ENCODE data around the gene HIPK2. TPM values are rescaled to one million over a fixed set of nuclear protein-coding genes. Genes with fewer than 3 reads are reported as not detected.

Gene HIPK2
- total RNA-seq, 2 experiments from 2014 or later: 17.3 to 17.6 TPM

GRCh38 chr7:139634087-139634486 is 143.7 kb downstream of the HIPK2 start:
- ChIA-PET POLR2A (interaction anchor here (0.6 kb wide), 1 partner anchor 83 kb away, joined by 4 read pairs; no protein-coding TSS in a partner anchor), CTCF (interaction anchor here (0.8 to 4.6 kb wide), 3 partner anchors 12 to 14 kb away, joined by 3 to 36 read pairs (median 4); no protein-coding TSS in a partner anchor)
- no peak for TF ChIP-seq CTCF (IDR thresholded peaks at IDR 0.05)
- Mint-ChIP-seq H3K4me1 (ENCODE audit: low read depth) (peaks cover 55% of the 10 kb centered on the region), H3K4me3 (no peak overlapping the region), H3K27me3 (no peaks in the 10 kb centered on the region), H3K27ac (no peak overlapping the region), H3K9me3 (peaks cover 6% of the 10 kb centered on the region), H3K36me3 (ENCODE audit: low read depth) (peaks cover 23% of the 10 kb centered on the region)
- intact Hi-C loops (cut with micrococcal nuclease): no loop called here
- DNase-seq: peak; percentile 10
- ATAC-seq: no peak

GRCh38 chr7:139631520-139632031 is 146.2 kb downstream of the HIPK2 start:
- intact Hi-C loops (cut with micrococcal nuclease): no loop called here
- ATAC-seq (no peak), DNase-seq (no peak)
- H3K27ac Mint-ChIP-seq: no peak overlapping the region
- H3K4me1 Mint-ChIP-seq (ENCODE audit: low read depth): peaks cover 67% of the 10 kb centered on the region
- H3K4me3 Mint-ChIP-seq: no peak overlapping the region
- no peak for TF ChIP-seq CTCF (IDR thresholded peaks at IDR 0.05)
- H3K36me3 Mint-ChIP-seq (ENCODE audit: low read depth): peaks cover 43% of the 10 kb centered on the region
- no peaks in the 10 kb centered on the region for H3K27me3 Mint-ChIP-seq
- peaks cover 2% of the 10 kb centered on the region for H3K9me3 Mint-ChIP-seq
- ChIA-PET CTCF (interaction anchor here (0.6 to 5.7 kb wide), 6 partner anchors 9 to 371 kb away, joined by 3 to 51 read pairs (median 6); no protein-coding TSS in a partner anchor), POLR2A (interaction anchor here (1.0 kb wide), 1 partner anchor 13 kb away, joined by 3 read pairs; no protein-coding TSS in a partner anchor)

GRCh38 chr7:139630643-139631519 is 146.9 kb downstream of the HIPK2 start:
- Mint-ChIP-seq H3K36me3 (ENCODE audit: low read depth) (peaks cover 42% of the 10 kb centered on the region), H3K4me1 (ENCODE audit: low read depth) (peaks cover 63% of the 10 kb centered on the region), H3K27ac (peak overlapping the region; percentile 63), H3K9me3 (no peaks in the 10 kb centered on the region), H3K4me3 (no peak overlapping the region), H3K27me3 (no peaks in the 10 kb centered on the region)
- ATAC-seq (no peak), DNase-seq (no peak)
- intact Hi-C loops (cut with micrococcal nuclease): no loop called here
- no peak for TF ChIP-seq CTCF (IDR thresholded peaks at IDR 0.05)
- POLR2A ChIA-PET: no interaction called here
- CTCF ChIA-PET: interaction anchor here (1.5 to 5.7 kb wide), 3 partner anchors 10 to 15 kb away, joined by 3 to 51 read pairs (median 36); no protein-coding TSS in a partner anchor

- intact Hi-C loops (cut with micrococcal nuclease): no loop called here
- peaks cover 40% of the 10 kb centered on the region for H3K36me3 Mint-ChIP-seq (ENCODE audit: low read depth)
- TF ChIP-seq CTCF (IDR thresholded peaks at IDR 0.05): no peak
- no peak overlapping the region for H3K27ac Mint-ChIP-seq
- POLR2A ChIA-PET: interaction anchor here (1.1 kb wide), 1 partner anchor 149 kb away, joined by 3 read pairs; no protein-coding TSS in a partner anchor
- ATAC-seq (no peak), DNase-seq (no peak)
- H3K4me3 Mint-ChIP-seq: no peak overlapping the region
- no peaks in the 10 kb centered on the region for H3K27me3 Mint-ChIP-seq
- CTCF ChIA-PET: interaction anchor here (1.3 to 5.7 kb wide), 5 partner anchors 8 to 41 kb away, joined by 3 to 51 read pairs (median 4); no protein-coding TSS in a partner anchor
- no peaks in the 10 kb centered on the region for H3K9me3 Mint-ChIP-seq
- H3K4me1 Mint-ChIP-seq (ENCODE audit: low read depth): peaks cover 63% of the 10 kb centered on the region
These were observed 148.3 kb downstream of the HIPK2 start for GRCh38 chr7:139629392-139630082.

All from activated CD8-positive, alpha-beta T cell treated with anti-CD3 and anti-CD28 coated beads for 36 hours (primary cell).